DMS 273 (cell line): ENCODE data around the gene HECA.
"Not testable (repeated sequence)": the region's sequence is repeated elsewhere in the genome, so short reads cannot be mapped to it uniquely, and the experiment has no call there.

ENCODE experiments used
- DNase-seq: peaks from one replicate; lab custom pipeline; 2025; ENCODE audit not compliant: unreplicated experiment; lab: John Stamatoyannopoulos, UW

The HECA gene

DNA sequence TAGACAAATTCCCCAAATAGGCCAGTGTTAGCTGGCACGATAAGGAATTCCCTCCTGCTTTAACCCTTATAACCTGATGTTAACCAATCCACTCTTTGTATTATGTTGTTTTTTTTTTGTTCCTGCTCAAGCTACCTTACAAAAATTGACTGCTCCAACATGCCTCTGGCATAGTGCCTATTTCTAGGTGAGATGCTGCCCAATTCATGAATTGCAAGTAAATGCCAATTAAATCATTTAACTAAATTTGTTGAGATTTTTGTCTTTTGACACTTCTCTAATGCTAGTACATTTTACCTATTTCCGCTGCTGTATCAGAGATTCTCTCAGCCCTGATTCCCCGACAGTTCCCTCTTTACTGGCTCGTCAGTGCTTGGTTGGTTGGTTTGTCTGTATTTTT is 66.5 kb downstream of the HECA start:
- no peak for DNase-seq

DNA sequence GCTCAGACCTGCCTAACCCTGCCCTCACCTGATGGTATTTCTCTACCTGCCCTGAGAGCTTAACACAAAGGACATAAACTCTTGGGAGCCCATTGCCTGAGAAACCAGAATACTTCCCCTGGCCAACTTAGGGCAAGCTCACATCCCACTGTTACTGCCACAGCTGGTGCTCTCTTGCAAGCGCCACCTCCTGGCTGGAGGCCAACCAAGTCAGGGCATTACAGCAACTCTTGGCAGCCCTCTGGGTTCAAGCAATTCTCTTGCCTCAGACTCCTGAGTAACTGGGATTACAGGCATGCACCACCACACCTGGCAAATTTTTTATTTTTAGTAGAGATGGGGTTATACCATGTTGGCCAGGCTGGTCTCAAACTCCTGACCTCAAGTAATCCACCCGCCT is 70.1 kb downstream of the HECA start:
- DNase-seq = peak; percentile 45

- no peak for DNase-seq
These were observed 71.0 kb downstream of the HECA start for GRCh38 chr6:139205843-139206242.

GRCh38 chr6:139210766-139211165 is 75.9 kb downstream of the HECA start:
- DNase-seq = not testable (repeated sequence)

- DNase-seq = not testable (repeated sequence)
These were observed 77.6 kb downstream of the HECA start for GRCh38 chr6:139212460-139212859.

DNA sequence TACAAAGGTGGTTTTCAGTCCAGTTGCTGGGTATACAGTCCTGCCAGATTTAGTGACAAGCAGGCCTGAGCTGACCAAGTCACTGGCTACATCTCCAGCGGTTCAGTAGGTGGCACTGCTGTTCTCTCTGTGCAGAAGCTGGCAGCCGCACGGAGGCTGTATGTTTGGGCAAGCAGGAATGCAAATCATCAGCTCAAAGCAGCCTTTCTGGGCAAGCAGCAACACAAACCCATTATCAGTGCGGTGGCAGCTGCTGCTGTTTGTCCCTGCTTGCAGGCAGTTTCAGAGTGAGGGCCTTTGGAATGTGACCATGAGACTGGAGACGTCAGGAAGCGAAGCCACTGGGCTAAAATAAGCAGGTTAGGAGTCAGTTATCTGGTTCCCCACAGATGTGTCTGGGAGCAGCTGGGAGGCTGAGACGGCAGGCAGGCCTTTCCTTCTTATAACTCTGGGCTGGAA is 84.4 kb downstream of the HECA start:
- peak; percentile 97 for DNase-seq

- no peak for DNase-seq
These were observed 84.9 kb downstream of the HECA start for GRCh38 chr6:139219746-139220145.

- DNase-seq = not testable (repeated sequence)
These were observed 93.5 kb downstream of the HECA start for GRCh38 chr6:139228387-139228786.
